AML-193 (cell line): ENCODE data around the gene ARRDC2.

ENCODE experiments used
- DNase-seq, 2 experiments: peaks; one replicate each; lab custom pipeline; 2025; lab: John Stamatoyannopoulos, UW

ARRDC2 gene

DNA sequence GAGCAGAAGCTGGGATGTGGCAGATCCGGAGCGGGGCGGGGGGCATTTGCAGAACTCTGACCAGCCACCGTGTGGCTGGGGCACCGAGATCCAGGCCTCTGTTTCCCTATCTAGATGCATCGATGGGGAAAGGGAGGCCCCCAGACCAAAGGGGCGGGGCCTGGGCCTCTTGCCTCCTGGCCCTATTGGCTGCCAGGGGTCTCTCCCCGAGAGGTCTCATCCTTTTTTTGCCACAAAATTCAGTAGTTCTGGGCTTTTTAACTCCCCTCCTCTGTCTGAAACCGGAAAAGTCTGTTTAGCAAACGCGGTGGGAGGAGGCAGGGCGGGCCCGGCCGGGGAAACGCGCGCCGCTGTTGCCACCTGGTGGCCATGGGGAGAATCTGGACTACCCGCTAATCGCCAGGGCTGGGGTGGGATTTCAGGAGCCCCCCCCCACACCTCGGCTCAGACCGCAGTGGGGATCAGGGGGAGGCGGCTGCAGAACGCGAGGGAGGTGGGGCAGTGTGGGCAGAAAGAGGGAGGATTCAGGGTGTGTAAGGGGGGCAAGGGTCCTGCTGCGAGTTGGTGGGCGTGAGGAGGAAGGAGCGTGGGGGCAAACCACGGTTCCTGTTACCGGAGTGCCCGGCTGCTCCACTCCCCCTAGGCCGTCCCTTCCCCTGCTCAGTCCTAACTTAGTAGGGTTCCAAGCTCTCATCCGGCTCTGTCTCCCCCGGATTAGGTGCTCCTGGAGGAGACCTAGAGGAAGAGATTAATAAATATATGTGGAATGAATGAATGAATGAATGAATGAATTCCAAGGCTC, 50.4 kb downstream of the ARRDC2 start:
- peak; percentile 56 to 66 for DNase-seq

DNA sequence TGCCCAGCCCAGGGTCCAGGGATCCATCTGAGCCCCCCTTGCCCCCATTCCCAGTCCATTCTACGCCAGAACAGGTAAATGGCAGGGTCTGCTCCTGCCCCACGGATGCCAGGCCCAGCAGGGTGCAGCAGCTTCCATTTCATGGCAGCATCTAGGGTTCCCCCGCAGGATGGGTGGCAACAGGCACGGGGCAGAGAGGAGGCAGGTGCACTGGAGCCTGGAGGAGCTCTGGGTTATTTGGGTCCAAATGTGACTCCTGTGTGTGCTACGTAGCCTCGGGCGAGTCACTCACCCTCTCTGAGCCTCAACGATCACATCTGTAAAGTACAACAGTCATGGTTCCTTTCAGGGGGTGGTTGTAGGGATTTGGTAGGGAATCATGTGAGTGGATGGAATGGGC, 51.3 kb downstream of the ARRDC2 start:
- DNase-seq: no peak

GRCh38 chr19:18059902-18060301, 51.9 kb downstream of the ARRDC2 start:
- DNase-seq: no peak

GRCh38 chr19:18060472-18060871, 52.5 kb downstream of the ARRDC2 start:
- no peak for DNase-seq

DNA sequence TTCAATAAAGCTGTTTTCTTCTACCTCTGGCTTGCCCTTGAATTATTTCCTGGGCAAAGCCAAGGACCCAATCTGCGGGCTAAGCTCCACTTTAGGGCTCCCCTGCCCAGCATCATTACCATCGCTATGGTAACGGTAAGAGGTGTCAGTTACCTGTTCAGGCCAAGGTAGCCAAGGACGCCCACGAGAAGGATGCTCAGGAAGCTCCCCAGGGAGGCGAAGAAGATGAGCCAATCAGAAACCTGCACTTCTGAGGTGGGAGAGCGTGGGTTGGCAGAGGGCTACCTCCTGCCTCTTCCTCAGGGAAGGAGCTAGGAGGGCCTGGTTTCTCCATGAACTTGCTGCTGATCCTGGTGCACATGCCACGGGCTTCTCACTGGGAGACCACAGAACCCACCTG, 54.1 kb downstream of the ARRDC2 start:
- DNase-seq: no peak

- DNase-seq: no peak
Observed at GRCh38 chr19:18063463-18063862, 55.5 kb downstream of the ARRDC2 start.
